ENCODE results near the gene SPAG17.

DNA sequence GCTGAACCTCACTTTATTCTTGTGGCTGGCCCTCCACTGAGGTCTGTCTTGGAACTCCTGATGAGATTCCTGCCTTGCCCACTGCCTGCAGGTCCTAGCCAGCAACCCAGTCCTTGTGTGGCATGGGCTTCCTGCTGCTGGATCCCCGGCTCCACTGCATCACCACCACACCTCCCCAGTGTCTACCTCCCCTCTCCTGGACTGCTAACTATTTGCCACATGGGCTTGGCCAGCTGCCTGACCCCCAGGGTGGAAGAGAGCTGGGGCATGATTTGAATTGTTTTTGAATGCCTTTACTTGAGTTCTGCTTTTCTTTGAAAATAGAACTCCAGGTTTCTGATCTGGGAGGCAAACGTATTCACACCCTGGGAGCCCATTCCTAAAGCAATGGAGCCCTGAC is 41.2 kb downstream of the SPAG17 start:
- TF ChIP-seq FOXP2 (optimal IDR thresholded peaks at IDR 0.05; ENCODE audit: borderline replicate concordance, extremely low read depth, extremely low read length, insufficient read depth) = no peak
- no peak for TF ChIP-seq TAF1 (IDR thresholded peaks at IDR 0.05; ENCODE audit: borderline replicate concordance, insufficient read depth, low read length)
- TF ChIP-seq POLR2AphosphoS5 (IDR thresholded peaks at IDR 0.05; ENCODE audit: low read depth, low read length) = no peak
- TF ChIP-seq, protein P1, sequence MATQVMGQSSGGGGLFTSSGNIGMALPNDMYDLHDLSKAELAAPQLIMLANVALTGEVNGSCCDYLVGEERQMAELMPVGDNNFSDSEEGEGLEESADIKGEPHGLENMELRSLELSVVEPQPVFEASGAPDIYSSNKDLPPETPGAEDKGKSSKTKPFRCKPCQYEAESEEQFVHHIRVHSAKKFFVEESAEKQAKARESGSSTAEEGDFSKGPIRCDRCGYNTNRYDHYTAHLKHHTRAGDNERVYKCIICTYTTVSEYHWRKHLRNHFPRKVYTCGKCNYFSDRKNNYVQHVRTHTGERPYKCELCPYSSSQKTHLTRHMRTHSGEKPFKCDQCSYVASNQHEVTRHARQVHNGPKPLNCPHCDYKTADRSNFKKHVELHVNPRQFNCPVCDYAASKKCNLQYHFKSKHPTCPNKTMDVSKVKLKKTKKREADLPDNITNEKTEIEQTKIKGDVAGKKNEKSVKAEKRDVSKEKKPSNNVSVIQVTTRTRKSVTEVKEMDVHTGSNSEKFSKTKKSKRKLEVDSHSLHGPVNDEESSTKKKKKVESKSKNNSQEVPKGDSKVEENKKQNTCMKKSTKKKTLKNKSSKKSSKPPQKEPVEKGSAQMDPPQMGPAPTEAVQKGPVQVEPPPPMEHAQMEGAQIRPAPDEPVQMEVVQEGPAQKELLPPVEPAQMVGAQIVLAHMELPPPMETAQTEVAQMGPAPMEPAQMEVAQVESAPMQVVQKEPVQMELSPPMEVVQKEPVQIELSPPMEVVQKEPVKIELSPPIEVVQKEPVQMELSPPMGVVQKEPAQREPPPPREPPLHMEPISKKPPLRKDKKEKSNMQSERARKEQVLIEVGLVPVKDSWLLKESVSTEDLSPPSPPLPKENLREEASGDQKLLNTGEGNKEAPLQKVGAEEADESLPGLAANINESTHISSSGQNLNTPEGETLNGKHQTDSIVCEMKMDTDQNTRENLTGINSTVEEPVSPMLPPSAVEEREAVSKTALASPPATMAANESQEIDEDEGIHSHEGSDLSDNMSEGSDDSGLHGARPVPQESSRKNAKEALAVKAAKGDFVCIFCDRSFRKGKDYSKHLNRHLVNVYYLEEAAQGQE (IDR thresholded peaks at IDR 0.05; ENCODE audit: insufficient read depth in 1 of 2, low read depth in 2 of 2, low read length in 2 of 2) = no peak
- no peak for TF ChIP-seq SIN3A (IDR thresholded peaks at IDR 0.05; ENCODE audit: borderline replicate concordance, insufficient read depth, low read length)
